ENCODE measurements around the gene ARHGAP10. TPM values are rescaled to one million over a fixed set of nuclear protein-coding genes. Genes with fewer than 3 reads are reported as not detected.

Gene ARHGAP10
- total RNA-seq, 1 experiment from 2014 or later: 36.9 TPM

- no peaks in the 10 kb centered on the region for H3K9me3 ChIP-seq (replicated peaks)
Measured at GRCh38 chr4:147854154-147854553, 122.3 kb downstream of the ARHGAP10 start.

GRCh38 chr4:147855571-147856009 lies 123.7 kb downstream of the ARHGAP10 start:
- DNase-seq (ENCODE audit: low read depth in 1 of 2, low spot score in 2 of 2): no peak
- Histone ChIP-seq H3K27me3 (replicated peaks) (no peaks in the 10 kb centered on the region), H3K36me3 (peaks cover 25% of the 10 kb centered on the region), H3K4me1 (replicated peaks) (peaks cover 23% of the 10 kb centered on the region), H3K27ac (no peak overlapping the region), H3K9me3 (replicated peaks) (no peaks in the 10 kb centered on the region), H3K4me3 (no peak overlapping the region)

More at GRCh38 chr4:147854154-147854553, 122.3 kb downstream of the ARHGAP10 start:
- H3K36me3 ChIP-seq: peaks cover 34% of the 10 kb centered on the region
- H3K4me1 ChIP-seq (replicated peaks): peaks cover 23% of the 10 kb centered on the region
- no peak overlapping the region for H3K27ac ChIP-seq
- H3K4me3 ChIP-seq: no peak overlapping the region
- no peak for DNase-seq (ENCODE audit: low read depth in 1 of 2, low spot score in 2 of 2)
- no peaks in the 10 kb centered on the region for H3K27me3 ChIP-seq (replicated peaks)

- H3K27ac ChIP-seq: no peak overlapping the region
- no peaks in the 10 kb centered on the region for H3K27me3 ChIP-seq (replicated peaks)
- no peaks in the 10 kb centered on the region for H3K9me3 ChIP-seq (replicated peaks)
- no peak for DNase-seq (ENCODE audit: low read depth in 1 of 2, low spot score in 2 of 2)
- H3K4me1 ChIP-seq (replicated peaks): peaks cover 4% of the 10 kb centered on the region
- H3K36me3 ChIP-seq: peaks cover 20% of the 10 kb centered on the region; the same call in 1 of the 2 replicates
- no peak overlapping the region for H3K4me3 ChIP-seq
Measured at GRCh38 chr4:147860960-147861359, 129.1 kb downstream of the ARHGAP10 start.

DNA sequence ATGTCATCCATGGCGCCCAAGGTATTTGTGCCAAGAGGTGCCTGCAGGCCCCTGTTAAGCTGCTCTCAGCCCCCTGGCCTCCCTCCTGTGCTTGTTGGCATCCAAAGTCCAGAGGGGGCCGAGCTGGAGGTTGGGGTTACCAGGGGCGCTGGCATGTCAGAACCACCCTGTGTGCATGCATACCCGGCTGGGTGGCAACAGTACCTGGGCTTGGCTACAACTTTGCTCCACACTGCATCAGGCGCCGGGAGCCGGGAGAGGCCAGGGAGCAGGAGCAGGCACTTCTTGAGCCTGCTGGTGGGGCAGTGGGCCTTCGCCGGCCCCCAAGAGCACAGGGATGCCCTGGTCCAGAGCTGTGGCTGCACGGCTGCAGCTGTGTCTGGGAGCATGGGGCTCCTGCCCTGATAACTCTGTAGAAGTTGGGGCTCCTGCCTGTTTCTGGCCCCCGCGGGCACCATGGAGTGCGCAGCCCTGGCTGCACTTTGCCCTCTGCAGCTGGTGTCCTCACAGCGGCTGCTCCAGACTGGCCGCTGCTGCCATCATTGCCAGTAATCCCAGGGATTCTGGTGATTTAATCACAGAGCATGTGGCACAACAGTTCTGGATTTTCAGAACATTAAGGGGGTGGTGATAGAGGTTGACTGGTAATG lies 130.3 kb downstream of the ARHGAP10 start:
- H3K36me3 ChIP-seq: peaks cover 28% of the 10 kb centered on the region
- DNase-seq (ENCODE audit: low read depth in 1 of 2, low spot score in 2 of 2): no peak
- H3K4me1 ChIP-seq (replicated peaks): peaks cover 3% of the 10 kb centered on the region
- H3K27me3 ChIP-seq (replicated peaks): no peaks in the 10 kb centered on the region
- H3K9me3 ChIP-seq (replicated peaks): no peaks in the 10 kb centered on the region
- H3K27ac ChIP-seq: no peak overlapping the region
- H3K4me3 ChIP-seq: no peak overlapping the region

DNA sequence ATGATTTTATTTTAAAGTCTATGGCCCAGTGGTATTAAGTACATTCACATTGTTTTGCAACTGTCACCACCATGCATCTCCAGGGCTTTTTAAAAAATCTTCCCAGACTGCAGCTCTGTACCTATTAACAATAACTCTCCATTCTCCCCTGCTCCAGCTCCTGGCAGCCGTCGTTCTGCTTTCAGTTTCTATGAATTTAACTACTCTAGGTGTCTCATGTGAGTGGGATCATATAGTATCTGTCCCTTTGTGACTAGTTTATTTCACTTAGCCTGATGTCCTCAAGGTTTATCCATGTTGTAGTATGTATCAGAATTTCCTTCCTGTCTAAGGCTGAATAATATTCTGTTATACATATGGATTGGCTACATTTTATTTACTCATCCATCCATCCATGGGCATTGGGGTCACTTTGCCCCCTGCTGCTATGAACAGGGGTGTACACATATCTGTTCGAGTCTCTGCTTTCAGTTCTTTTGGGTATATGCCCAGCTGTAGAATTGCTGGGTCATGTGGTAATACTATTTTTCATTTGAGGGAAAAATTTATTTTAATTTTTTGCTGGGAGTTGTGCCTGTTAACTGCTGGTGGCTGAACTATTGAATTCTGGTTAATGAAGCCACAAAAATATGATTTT lies 131.3 kb downstream of the ARHGAP10 start:
- DNase-seq (ENCODE audit: low read depth in 1 of 2, low spot score in 2 of 2): no peak
- H3K27me3 ChIP-seq (replicated peaks): no peaks in the 10 kb centered on the region
- no peak overlapping the region for H3K4me3 ChIP-seq
- no peaks in the 10 kb centered on the region for H3K9me3 ChIP-seq (replicated peaks)
- no peak overlapping the region for H3K27ac ChIP-seq
- peaks cover 3% of the 10 kb centered on the region for H3K4me1 ChIP-seq (replicated peaks)
- peaks cover 31% of the 10 kb centered on the region for H3K36me3 ChIP-seq

GRCh38 chr4:147863808-147864472 lies 132.1 kb downstream of the ARHGAP10 start:
- Histone ChIP-seq H3K4me3 (no peak overlapping the region), H3K9me3 (replicated peaks) (no peaks in the 10 kb centered on the region), H3K27me3 (replicated peaks) (no peaks in the 10 kb centered on the region), H3K27ac (no peak overlapping the region), H3K36me3 (peaks cover 27% of the 10 kb centered on the region), H3K4me1 (replicated peaks) (peaks cover 3% of the 10 kb centered on the region)
- no peak for DNase-seq (ENCODE audit: low read depth in 1 of 2, low spot score in 2 of 2)

- Histone ChIP-seq H3K4me3 (no peak overlapping the region), H3K27me3 (replicated peaks) (no peaks in the 10 kb centered on the region), H3K27ac (no peak overlapping the region), H3K36me3 (peaks cover 27% of the 10 kb centered on the region), H3K4me1 (replicated peaks) (peaks cover 3% of the 10 kb centered on the region), H3K9me3 (replicated peaks) (no peaks in the 10 kb centered on the region)
- DNase-seq (ENCODE audit: low read depth in 1 of 2, low spot score in 2 of 2): no peak
Measured at GRCh38 chr4:147864607-147865006, 132.7 kb downstream of the ARHGAP10 start.

DNA sequence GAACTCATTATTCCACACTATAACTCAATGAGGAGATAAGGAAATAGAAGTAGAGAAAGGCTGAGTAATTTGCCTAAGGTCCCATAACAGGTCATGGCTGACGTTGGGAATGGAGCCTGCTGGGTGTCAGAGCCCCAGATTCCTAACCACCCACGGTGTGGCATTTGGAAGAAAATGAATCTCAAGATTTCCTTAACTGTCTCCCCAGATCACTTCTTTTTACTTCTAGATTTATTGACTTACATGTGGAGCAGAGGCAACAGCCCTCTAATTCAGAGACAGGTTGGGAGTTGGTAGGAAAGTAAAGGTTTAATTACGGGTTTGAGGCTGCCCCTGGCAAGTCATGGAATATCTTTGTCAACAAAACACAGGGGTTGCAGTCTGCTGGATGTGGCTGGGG lies 134.0 kb downstream of the ARHGAP10 start:
- H3K4me1 ChIP-seq (replicated peaks): peaks cover 3% of the 10 kb centered on the region
- no peaks in the 10 kb centered on the region for H3K27me3 ChIP-seq (replicated peaks)
- H3K36me3 ChIP-seq: peaks cover 19% of the 10 kb centered on the region
- DNase-seq (ENCODE audit: low read depth in 1 of 2, low spot score in 2 of 2): no peak
- H3K27ac ChIP-seq: no peak overlapping the region
- no peaks in the 10 kb centered on the region for H3K9me3 ChIP-seq (replicated peaks)
- no peak overlapping the region for H3K4me3 ChIP-seq

DNA sequence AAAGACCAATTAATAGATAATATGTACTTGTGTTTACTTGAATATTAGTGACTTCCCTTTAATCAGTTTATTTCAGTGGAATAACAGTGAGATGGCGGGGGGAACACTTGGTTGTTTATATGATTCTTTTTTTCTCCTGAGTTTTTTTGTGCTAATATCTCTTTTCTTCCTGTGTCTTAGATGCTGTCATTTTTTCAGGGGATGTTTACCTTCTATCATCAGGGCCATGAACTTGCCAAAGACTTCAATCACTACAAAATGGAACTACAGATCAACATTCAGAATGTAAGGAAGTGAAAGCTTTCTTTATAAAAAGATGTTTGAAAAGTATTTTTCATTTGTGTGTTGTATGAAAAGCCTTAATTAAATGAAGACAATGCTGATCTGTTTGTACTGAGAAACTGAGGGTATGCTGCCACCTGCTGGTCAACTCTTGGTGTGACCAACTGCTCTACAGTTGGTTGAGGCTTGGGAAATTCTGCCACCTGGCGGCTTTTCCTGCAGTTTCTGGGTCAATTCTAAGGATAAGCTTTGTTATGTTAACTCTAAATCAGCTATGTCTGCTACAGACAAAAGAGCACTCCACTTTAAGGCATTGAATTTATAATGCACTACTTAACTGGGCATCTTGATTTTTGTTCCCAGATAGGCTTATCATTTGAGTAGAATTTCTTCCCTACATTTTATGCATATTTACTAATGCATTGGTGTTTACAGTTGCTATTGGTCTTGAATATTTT lies 134.8 kb downstream of the ARHGAP10 start:
- H3K36me3 ChIP-seq: peaks cover 14% of the 10 kb centered on the region
- H3K27ac ChIP-seq: no peak overlapping the region
- no peaks in the 10 kb centered on the region for H3K27me3 ChIP-seq (replicated peaks)
- H3K4me1 ChIP-seq (replicated peaks): peaks cover 3% of the 10 kb centered on the region
- DNase-seq (ENCODE audit: low read depth in 1 of 2, low spot score in 2 of 2): peak; percentile 76 to 91
- no peak overlapping the region for H3K4me3 ChIP-seq
- no peaks in the 10 kb centered on the region for H3K9me3 ChIP-seq (replicated peaks)

GRCh38 chr4:147874109-147874508 lies 142.2 kb downstream of the ARHGAP10 start:
- no peak overlapping the region for H3K27ac ChIP-seq
- no peaks in the 10 kb centered on the region for H3K27me3 ChIP-seq (replicated peaks)
- H3K36me3 ChIP-seq: peaks cover 28% of the 10 kb centered on the region
- no peaks in the 10 kb centered on the region for H3K9me3 ChIP-seq (replicated peaks)
- no peaks in the 10 kb centered on the region for H3K4me1 ChIP-seq (replicated peaks)
- DNase-seq (ENCODE audit: low read depth in 1 of 2, low spot score in 2 of 2): no peak
- no peak overlapping the region for H3K4me3 ChIP-seq

DNA sequence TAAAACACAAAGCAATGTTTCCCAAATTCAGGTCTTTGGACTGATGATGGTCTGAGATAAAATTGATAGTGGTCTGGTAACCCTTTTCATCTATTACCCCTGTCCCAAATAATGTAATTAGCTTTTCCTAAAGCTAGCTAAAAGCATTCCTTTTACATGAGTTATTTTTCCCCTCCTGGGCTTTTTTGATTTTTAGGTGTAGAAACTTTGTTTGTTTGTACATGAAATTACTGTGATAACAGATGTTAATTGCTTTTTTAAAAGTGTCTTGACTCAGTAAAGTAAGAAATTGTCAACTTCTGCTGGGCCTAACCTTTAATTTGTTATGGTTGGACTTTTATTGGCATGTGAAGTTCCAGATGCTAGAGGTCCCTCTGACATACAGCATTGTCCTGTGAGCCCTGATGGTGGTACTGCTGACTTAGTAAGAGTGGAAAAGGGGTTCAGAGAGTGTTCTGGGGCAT lies 145.5 kb downstream of the ARHGAP10 start:
- H3K27me3 ChIP-seq (replicated peaks): no peaks in the 10 kb centered on the region
- peaks cover 5% of the 10 kb centered on the region for H3K4me1 ChIP-seq (replicated peaks)
- peaks cover 36% of the 10 kb centered on the region for H3K36me3 ChIP-seq
- no peaks in the 10 kb centered on the region for H3K9me3 ChIP-seq (replicated peaks)
- H3K4me3 ChIP-seq: no peak overlapping the region
- H3K27ac ChIP-seq: no peak overlapping the region
- DNase-seq (ENCODE audit: low read depth in 1 of 2, low spot score in 2 of 2): no peak

- Histone ChIP-seq H3K27ac (no peak overlapping the region), H3K9me3 (replicated peaks) (no peaks in the 10 kb centered on the region), H3K4me1 (replicated peaks) (peaks cover 5% of the 10 kb centered on the region), H3K36me3 (peaks cover 37% of the 10 kb centered on the region), H3K27me3 (replicated peaks) (no peaks in the 10 kb centered on the region), H3K4me3 (no peak overlapping the region)
- DNase-seq (ENCODE audit: low read depth in 1 of 2, low spot score in 2 of 2): peak in 1 of 2 experiments; percentile 21
Measured at GRCh38 chr4:147879676-147880075, 147.8 kb downstream of the ARHGAP10 start.

GRCh38 chr4:147880511-147880910 lies 148.6 kb downstream of the ARHGAP10 start:
- Histone ChIP-seq H3K4me1 (replicated peaks) (peaks cover 5% of the 10 kb centered on the region), H3K9me3 (replicated peaks) (no peaks in the 10 kb centered on the region), H3K27me3 (replicated peaks) (no peaks in the 10 kb centered on the region), H3K36me3 (peaks cover 36% of the 10 kb centered on the region), H3K4me3 (no peak overlapping the region), H3K27ac (no peak overlapping the region)
- no peak for DNase-seq (ENCODE audit: low read depth in 1 of 2, low spot score in 2 of 2)

All from SJSA1 (cell line).